Stimulated activated CD8-positive, alpha-beta memory T cell treated with anti-CD3 and anti-CD28 coated beads, Interleukin-4, amount 100 ng/mL, for 48 hours (primary cell): ENCODE measurements around the gene ADAM15.

Source experiments
- DNase-seq: peaks from one replicate; pipeline ENCODE4 v3.0.0-alpha.2; 2020

Gene ADAM15

GRCh38 chr1:155092131-155092530, 41.0 kb downstream of the ADAM15 start:
- DNase-seq = no peak

GRCh38 chr1:155092641-155093040, 41.5 kb downstream of the ADAM15 start:
- no peak for DNase-seq

GRCh38 chr1:155093911-155094621, 43.0 kb downstream of the ADAM15 start:
- no peak for DNase-seq

GRCh38 chr1:155094622-155094948, 43.5 kb downstream of the ADAM15 start:
- DNase-seq = no peak

- no peak for DNase-seq
Observed at GRCh38 chr1:155099331-155099730, 48.2 kb downstream of the ADAM15 start.

- no peak for DNase-seq
Observed at GRCh38 chr1:155103325-155103724, 52.2 kb downstream of the ADAM15 start.

GRCh38 chr1:155104605-155105534, 53.8 kb downstream of the ADAM15 start:
- DNase-seq = no peak

GRCh38 chr1:155105604-155106011, 54.5 kb downstream of the ADAM15 start:
- no peak for DNase-seq

GRCh38 chr1:155106862-155107261, 55.7 kb downstream of the ADAM15 start:
- DNase-seq = no peak

- no peak for DNase-seq
Observed at GRCh38 chr1:155107309-155108264, 56.5 kb downstream of the ADAM15 start.

- DNase-seq = no peak
Observed at GRCh38 chr1:155108296-155108695, 57.2 kb downstream of the ADAM15 start.

- DNase-seq = no peak
Observed at GRCh38 chr1:155110381-155110780, 59.3 kb downstream of the ADAM15 start.

GRCh38 chr1:155110826-155111225, 59.7 kb downstream of the ADAM15 start:
- no peak for DNase-seq
